AG09309 (cell line): ENCODE data around the gene HOXA11.

ENCODE experiments used
- DNase-seq: peaks from one replicate; pipeline ENCODE4 v3.0.0-alpha.2; 2010; ENCODE audit warnings: low read depth
- H3K4me3 ChIP-seq: 2 replicates; pipeline ENCODE4 v1.5.1; 2011; ENCODE audit warnings: mild to moderate bottlenecking, low read depth, low read length, moderate library complexity; ENCODE audit not compliant: control insufficient read depth
- CTCF ChIP-seq: IDR thresholded peaks from 2 replicates; pipeline ENCODE4 v1.5.1; 2011; ENCODE audit warnings: mild to moderate bottlenecking, low read depth, low read length, inconsistent platforms; ENCODE audit not compliant: insufficient read depth, control insufficient read depth; ENCODE audit errors: missing control alignments

HOXA11 gene

GRCh38 chr7:27167916-27168264 lies 17.1 kb downstream of the HOXA11 start:
- no peak for TF ChIP-seq CTCF
- DNase-seq, result no peak
- peak overlapping the region; percentile 87 for H3K4me3 ChIP-seq

GRCh38 chr7:27166531-27167505 lies 18.2 kb downstream of the HOXA11 start:
- no peak for DNase-seq
- H3K4me3 ChIP-seq, result peak overlapping the region; percentile 87
- no peak for TF ChIP-seq CTCF

- peak overlapping the region; percentile 87 for H3K4me3 ChIP-seq
- TF ChIP-seq CTCF, result no peak
- peak; percentile 90 for DNase-seq
Observed at GRCh38 chr7:27165996-27166530, 19.0 kb downstream of the HOXA11 start.

GRCh38 chr7:27165089-27165995 lies 19.7 kb downstream of the HOXA11 start, which contains the start of gene HOXA9:
HOXA9 (minus strand) TSS chr7:27165537; CDS start chr7:27165457, 80 bp downstream.
- peak; percentile 98 for DNase-seq
- no peak for TF ChIP-seq CTCF
- peak within 1 kb of the TSS; percentile 87 for H3K4me3 ChIP-seq

- no peak for DNase-seq
- peak; percentile 32 for TF ChIP-seq CTCF
- H3K4me3 ChIP-seq, result peak overlapping the region; percentile 87
Observed at GRCh38 chr7:27164367-27165088, 20.5 kb downstream of the HOXA11 start.

GRCh38 chr7:27164045-27164366 lies 21.0 kb downstream of the HOXA11 start:
- no peak for TF ChIP-seq CTCF
- peak overlapping the region; percentile 87 for H3K4me3 ChIP-seq
- DNase-seq, result no peak
